Ectodermal cell (in vitro differentiated cells): Measurements from ENCODE around the gene AQP12B.

Experiments used
- H3K27ac ChIP-seq: 2 replicates; pipeline ENCODE4 v1.7.0; 2013; ENCODE audit warnings: mild to moderate bottlenecking, low read depth, low read length; ENCODE audit not compliant: insufficient read depth, poor library complexity, severe bottlenecking
- H3K27me3 ChIP-seq: 2 replicates; pipeline ENCODE4 v1.7.0; 2013; ENCODE audit warnings: mild to moderate bottlenecking, low read length; ENCODE audit not compliant: insufficient read depth, control insufficient read depth, poor library complexity, severe bottlenecking
- H3K36me3 ChIP-seq: one replicate; pipeline ENCODE4 v1.7.0; 2013; ENCODE audit warnings: low read length; ENCODE audit not compliant: control insufficient read depth, insufficient read depth
- H3K4me1 ChIP-seq: one replicate; pipeline ENCODE4 v1.7.0; 2013; ENCODE audit warnings: low read length; ENCODE audit not compliant: control insufficient read depth, insufficient read depth
- H3K4me3 ChIP-seq: 2 replicates; pipeline ENCODE4 v1.7.0; 2013; ENCODE audit warnings: low read depth, low read length, control low read depth; ENCODE audit not compliant: insufficient read depth
- H3K9me3 ChIP-seq: 2 replicates; pipeline ENCODE4 v1.7.0; 2013; ENCODE audit warnings: mild to moderate bottlenecking, low read length, moderate library complexity; ENCODE audit not compliant: control insufficient read depth
- WGBS, 2 experiments: methylation state at CpG; one replicate each; pipeline ENCODE4 v1.1.7; 2013; ENCODE audit warnings: missing lambda C conversion rate in 2 of 2; 5-methylcytosine and 5-hydroxymethylcytosine counted together

The AQP12B gene

DNA sequence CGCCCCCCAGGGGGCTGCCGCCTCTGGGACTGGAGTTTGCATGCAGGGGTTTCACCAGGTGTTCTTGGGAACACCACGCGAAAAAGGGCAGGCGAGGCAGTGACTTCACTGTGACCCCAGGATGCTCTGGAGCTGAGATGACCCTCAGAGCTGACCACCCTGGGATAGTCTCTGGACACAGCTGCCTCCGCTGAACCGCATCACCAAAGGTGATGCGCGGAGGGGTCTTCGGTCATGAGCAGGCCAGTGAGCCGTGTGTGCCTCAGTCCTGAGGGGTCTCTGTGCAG lies 39.9 kb downstream of the AQP12B start:
- Histone ChIP-seq H3K36me3 (no peaks in the 10 kb centered on the region), H3K27ac (no peak overlapping the region), H3K27me3 (peaks cover 8% of the 10 kb centered on the region), H3K4me1 (peaks cover 17% of the 10 kb centered on the region), H3K9me3 (no peaks in the 10 kb centered on the region), H3K4me3 (no peak overlapping the region)
- WGBS, 2 experiments: 95% methylated on average over 11 of the region's 11 CpGs

DNA sequence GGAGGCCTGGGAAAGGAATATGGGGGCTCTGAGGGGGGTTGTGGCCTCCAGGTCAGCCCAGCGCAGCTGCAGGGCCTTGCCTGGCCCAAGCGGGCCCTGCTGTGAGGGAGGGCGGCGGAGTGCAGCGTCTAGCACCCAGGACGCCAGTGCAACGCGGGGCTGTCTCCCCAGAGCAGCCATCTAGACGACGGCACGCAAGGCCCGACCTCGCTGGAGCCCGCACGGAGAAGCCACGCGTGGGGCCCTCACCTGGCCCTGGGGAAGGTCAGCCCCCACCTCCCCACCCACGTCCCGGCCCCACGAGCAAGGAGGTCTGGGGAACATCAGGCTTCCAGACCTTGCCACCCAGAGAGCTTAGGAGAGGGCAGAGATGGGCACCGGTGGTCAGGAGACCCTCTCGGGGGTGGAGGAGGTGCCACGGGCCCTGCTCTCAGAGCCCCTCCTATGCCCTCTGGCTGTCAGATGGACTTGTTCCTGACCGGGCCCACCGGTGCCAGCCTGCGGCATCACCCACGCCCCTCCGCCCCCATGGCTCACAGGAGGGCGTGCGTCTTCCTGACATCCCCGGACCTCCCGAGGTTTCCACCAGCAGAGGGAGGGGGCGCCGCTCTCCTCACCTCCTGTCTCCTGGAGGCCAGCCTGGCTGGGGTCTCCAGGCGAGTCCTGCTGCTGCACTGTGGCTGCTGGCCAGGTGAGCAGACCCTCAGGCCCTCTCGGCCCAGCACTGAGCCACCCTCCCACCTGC lies 40.5 kb downstream of the AQP12B start:
- Histone ChIP-seq H3K27ac (no peak overlapping the region), H3K4me1 (peaks cover 13% of the 10 kb centered on the region), H3K9me3 (no peaks in the 10 kb centered on the region), H3K27me3 (peaks cover 8% of the 10 kb centered on the region), H3K4me3 (no peak overlapping the region), H3K36me3 (no peaks in the 10 kb centered on the region)
- WGBS, 2 experiments: 88% methylated on average over 36 of the region's 36 CpGs

DNA sequence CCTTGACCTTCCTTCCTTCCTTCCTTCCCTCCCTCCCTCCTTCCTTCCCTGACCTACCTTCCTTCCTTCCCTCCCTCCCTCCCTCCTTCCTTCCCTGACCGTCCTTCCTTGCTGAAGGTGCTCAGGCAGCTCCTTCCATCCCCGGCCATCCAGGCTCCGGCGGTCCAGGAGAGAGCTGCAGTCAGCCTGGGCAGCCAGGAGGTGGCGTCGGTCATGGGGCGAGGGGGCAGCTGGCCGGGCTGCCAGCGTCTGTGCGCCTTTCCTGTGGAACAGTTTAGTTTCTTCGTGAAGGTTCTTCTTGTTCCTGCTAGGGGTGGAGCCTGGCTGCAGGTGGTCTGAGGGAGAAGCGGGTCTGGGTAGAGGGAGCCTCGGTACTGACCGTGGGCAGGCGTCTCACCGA lies 41.7 kb downstream of the AQP12B start:
- H3K9me3 ChIP-seq: no peaks in the 10 kb centered on the region
- 20 to 22% methylated on average over 16 of the region's 16 CpGs for WGBS, 2 experiments
- peaks cover 8% of the 10 kb centered on the region for H3K27me3 ChIP-seq
- H3K4me3 ChIP-seq: no peak overlapping the region
- H3K4me1 ChIP-seq: peaks cover 9% of the 10 kb centered on the region
- no peaks in the 10 kb centered on the region for H3K36me3 ChIP-seq
- no peak overlapping the region for H3K27ac ChIP-seq

DNA sequence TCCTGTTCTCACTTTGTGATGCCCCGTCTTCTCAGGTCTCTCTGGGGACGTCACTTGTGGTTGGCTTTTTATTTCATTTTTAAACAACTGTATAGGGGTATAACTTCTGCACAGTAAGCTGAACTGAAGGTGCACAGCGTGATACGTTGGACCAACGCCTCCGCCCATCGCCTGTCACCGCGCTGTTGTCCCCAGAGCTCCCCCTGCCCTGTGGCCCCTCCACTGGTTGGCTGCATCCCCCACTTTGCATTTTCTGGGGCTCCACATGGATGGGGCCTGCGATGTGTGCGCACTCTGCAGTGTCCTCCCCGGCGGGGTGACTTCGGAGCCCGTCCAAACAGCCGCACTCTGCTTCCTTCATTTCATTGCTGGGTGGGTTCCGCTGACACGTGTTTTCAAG lies 43.1 kb downstream of the AQP12B start:
- Histone ChIP-seq H3K9me3 (no peaks in the 10 kb centered on the region), H3K4me1 (peaks cover 7% of the 10 kb centered on the region), H3K4me3 (no peak overlapping the region), H3K27me3 (peaks cover 8% of the 10 kb centered on the region), H3K27ac (no peak overlapping the region), H3K36me3 (no peaks in the 10 kb centered on the region)
- WGBS, 2 experiments: 89 to 91% methylated on average over 18 of the region's 18 CpGs

DNA sequence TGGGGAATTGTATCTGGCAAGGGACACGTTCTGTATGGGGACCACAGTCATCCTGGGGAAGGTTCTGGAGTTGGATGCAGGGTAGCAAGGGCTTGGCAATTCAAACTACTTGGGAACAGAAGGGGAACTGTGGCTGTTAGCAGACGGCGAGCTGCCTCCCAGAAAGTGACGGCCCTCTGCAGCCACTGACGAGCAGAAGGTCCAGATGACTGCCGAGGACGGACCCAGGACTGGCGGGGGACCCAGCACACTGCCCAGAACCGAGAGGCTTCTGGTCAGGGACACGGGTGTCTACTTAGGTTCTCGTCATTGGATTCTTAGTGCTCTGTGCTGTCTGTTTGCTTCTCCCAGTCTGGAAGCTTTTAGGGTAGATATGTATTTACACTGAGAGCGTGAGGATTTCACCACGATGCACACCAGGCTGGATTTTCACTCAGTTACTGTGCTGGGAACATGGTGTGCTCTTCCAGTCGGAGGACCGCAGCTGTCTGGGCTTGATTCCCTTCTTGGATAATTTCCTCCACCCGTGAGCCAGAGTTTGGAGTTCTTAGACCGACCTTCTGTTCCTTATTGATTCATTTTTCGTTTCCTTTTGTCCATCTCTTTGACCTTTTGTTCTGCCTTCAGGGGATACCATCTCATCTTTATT lies 44.0 kb downstream of the AQP12B start:
- H3K27me3 ChIP-seq: peaks cover 8% of the 10 kb centered on the region
- H3K36me3 ChIP-seq: no peaks in the 10 kb centered on the region
- no peak overlapping the region for H3K4me3 ChIP-seq
- peaks cover 2% of the 10 kb centered on the region for H3K4me1 ChIP-seq
- H3K9me3 ChIP-seq: no peaks in the 10 kb centered on the region
- 81 to 82% methylated on average over 18 of the region's 18 CpGs for WGBS, 2 experiments
- H3K27ac ChIP-seq: no peak overlapping the region

DNA sequence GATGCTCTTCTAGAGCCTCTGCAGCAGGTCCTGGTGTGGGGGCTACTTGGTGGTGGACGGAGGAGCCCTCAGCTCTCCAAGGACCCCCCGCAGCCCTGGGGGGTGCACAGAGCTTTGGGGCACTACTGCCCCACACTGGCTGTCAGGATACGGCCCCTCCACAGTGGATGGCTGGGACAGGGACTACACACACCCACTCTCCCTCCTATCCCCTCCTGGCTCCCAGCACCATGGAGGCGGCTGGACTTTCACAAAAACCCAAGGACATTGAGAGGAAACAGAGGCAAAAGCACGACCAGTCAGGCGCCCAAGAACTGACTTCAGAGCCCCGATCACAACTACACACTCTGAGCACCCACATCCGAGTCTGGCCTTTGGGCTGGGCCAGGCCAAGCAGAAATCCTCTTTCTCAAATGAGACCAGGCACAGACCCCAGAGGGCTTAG lies 44.8 kb downstream of the AQP12B start:
- no peak overlapping the region for H3K4me3 ChIP-seq
- peaks cover 8% of the 10 kb centered on the region for H3K27me3 ChIP-seq
- 79 to 84% methylated on average over 8 of the region's 8 CpGs for WGBS, 2 experiments
- H3K27ac ChIP-seq: no peak overlapping the region
- no peaks in the 10 kb centered on the region for H3K4me1 ChIP-seq
- no peaks in the 10 kb centered on the region for H3K36me3 ChIP-seq
- H3K9me3 ChIP-seq: no peaks in the 10 kb centered on the region

DNA sequence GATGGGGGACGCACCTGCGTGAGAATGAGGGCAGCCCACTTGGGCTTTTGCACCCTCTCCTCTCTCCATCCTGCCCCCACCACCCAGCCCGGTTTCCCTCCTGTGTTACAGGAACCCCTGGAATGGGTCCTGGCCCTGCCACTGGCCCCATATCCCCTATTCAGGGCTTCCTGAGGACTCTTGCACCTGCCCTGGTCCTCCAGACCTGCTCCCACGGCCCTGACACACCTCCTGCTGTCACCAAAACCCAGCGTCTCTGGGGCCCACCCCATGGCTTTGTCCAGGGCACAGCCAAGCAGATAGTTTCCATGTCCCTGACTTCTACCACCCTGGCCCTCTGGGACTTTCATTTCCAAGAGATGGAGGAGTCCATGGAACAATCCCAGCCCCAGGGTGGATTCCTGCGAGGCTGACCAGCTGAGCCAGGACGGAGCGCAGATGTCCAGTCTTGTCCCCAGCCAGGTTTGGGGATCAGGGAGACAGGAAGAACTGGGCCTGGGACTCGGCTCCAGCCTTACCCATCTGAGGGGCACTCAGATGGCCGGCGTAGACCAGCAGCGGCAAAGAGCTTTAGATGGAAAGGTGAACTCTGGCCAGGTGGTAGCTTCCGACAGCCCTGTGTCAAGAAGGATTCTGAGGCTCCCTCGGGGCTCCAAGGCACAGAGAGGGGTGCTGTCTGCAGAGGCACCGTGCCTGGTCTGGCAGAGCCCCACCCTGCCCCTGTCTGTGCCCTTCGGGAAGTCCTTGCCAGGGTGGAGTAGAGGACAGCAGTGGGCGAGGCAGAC lies 45.4 kb downstream of the AQP12B start:
- Histone ChIP-seq H3K4me1 (no peaks in the 10 kb centered on the region), H3K27ac (no peak overlapping the region), H3K27me3 (peaks cover 8% of the 10 kb centered on the region), H3K4me3 (no peak overlapping the region), H3K36me3 (no peaks in the 10 kb centered on the region), H3K9me3 (no peaks in the 10 kb centered on the region)
- WGBS, 2 experiments: 87 to 88% methylated on average over 17 of the region's 17 CpGs

DNA sequence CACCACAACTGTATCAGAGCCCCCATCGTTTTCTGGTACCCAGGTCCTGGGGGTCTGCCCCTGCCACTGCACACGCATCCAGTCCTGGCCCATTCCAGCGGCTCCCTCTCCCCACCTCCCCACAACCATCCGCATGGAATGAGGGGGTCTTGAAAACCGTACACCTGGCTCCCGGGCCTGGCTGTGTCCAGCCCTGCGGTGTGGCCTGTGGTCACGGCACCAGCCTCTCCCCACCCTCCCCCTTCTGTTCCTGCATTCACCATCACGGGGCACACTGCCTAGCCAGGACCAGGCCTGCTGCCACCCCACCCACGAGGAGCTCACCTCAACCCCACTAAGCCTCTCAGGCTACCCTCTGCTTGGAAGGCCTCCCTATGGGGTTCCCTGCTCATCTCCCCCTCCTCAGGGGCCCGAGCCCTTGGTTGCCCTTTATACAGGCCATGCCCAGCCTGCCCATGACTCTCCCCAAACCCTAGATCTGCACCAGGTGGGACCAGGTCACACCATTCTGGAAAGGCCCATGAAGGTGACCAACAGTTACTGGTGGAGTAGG lies 46.0 kb downstream of the AQP12B start:
- H3K9me3 ChIP-seq: no peaks in the 10 kb centered on the region
- no peak overlapping the region for H3K4me3 ChIP-seq
- no peaks in the 10 kb centered on the region for H3K36me3 ChIP-seq
- H3K27me3 ChIP-seq: peaks cover 8% of the 10 kb centered on the region
- WGBS, 2 experiments: 84 to 85% methylated on average over 11 of the region's 11 CpGs
- no peaks in the 10 kb centered on the region for H3K4me1 ChIP-seq
- H3K27ac ChIP-seq: no peak overlapping the region

DNA sequence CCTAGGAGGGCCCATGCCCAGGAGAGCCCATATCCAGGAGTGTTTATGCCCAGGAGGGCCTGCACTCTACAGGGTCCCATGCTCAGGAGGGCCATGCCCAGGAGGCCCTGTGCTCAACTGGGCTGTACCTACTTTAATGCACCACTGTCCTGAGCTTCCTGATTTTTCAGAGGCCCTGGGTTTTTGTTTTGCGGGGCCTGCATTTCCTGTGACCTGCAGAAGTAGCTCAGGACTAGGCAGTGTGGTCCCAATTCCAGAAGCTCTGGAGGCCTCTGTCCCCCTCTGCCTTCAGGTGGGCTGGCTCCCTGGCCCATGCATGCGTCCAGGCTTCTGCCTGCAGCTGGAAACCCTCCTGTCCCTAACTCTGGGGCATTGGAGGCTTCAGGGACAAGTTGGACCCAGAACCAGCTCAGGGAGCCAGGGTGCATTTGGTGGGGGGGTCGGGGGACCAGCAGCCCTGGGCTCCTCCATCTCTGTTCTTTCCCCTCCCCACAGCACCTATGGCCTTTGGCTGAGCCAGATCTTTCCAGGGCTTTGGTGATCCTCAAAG lies 46.6 kb downstream of the AQP12B start:
- Histone ChIP-seq H3K27me3 (peaks cover 8% of the 10 kb centered on the region), H3K9me3 (no peaks in the 10 kb centered on the region), H3K27ac (no peak overlapping the region), H3K4me3 (no peak overlapping the region), H3K4me1 (no peaks in the 10 kb centered on the region), H3K36me3 (no peaks in the 10 kb centered on the region)
- 74 to 80% methylated on average over 3 of the region's 3 CpGs for WGBS, 2 experiments
